K562 (cell line): ENCODE data around the gene SORCS2. TPM values are rescaled to one million over a fixed set of nuclear protein-coding genes. Genes with fewer than 3 reads are reported as not detected.

Experiments
- ATAC-seq: fragments of 200-7000 bp; cut with Tn5 transposase; 3 replicates; pipeline ENCODE4 v1.9.1; 2020; ENCODE audit warnings: moderate library complexity
- BruUV-seq: library from RNA; stranded (reverse); fragments of 400-500 nt; replicated peaks from 2 replicates; lab custom pipeline; 2021; lab: Mats Ljungman, UMichigan
- CTCF ChIA-PET: fragments of 300-600 bp; formaldehyde crosslinking; extraction: SDS; loops from one replicate; lab custom pipeline; 2021; ENCODE audit warnings: low intra/inter-chr PET ratio; lab: Yijun Ruan, JAX
- POLR2A ChIA-PET: fragments of 300-600, 350-650 bp; sonication (Branson Sonifier 250); formaldehyde crosslinking; extraction: SDS; loops from one replicate; lab custom pipeline; 2021; ENCODE audit warnings: antibody characterized with exemption, inconsistent platforms; lab: Yijun Ruan, JAX
- DNase-seq, 4 experiments: peaks; one replicate each; pipeline versions ENCODE4 v3.0.0 to v3.0.0-alpha.2; 2011 to 2018; ENCODE audit warnings: low spot score in 3 of 4, mixed read lengths in 3 of 4; ENCODE audit errors: extremely low read depth in 1 of 4
- FAIRE-seq: peaks from 2 replicates; lab custom pipeline; 2011; peaks lifted over from hg19 to GRCh38; lab: Jason Lieb, UNC
- H2AFZ ChIP-seq: 2 replicates; pipeline ENCODE4 v1.6.0; 2011; ENCODE audit warnings: low read depth, low read length, control low read depth, inconsistent platforms
- H3K27ac ChIP-seq: fragments of 200-600 bp; 3 replicates; pipeline ENCODE4 v1.8.0; 2011; ENCODE audit warnings: low read depth, mild to moderate bottlenecking, control low read depth, inconsistent platforms, low read length, moderate library complexity, mixed read lengths; ENCODE audit errors: extremely low read depth
- H3K27me3 ChIP-seq, 2 experiments: fragments of 300-600 bp in 1 of 2; 2 replicates in 1 of 2; 3 replicates in 1 of 2; pipeline versions ENCODE4 v1.6.0 to v1.8.0; 2011; ENCODE audit warnings: inconsistent platforms in 2 of 2, low read length in 2 of 2, mild to moderate bottlenecking in 1 of 2, mixed read lengths in 1 of 2, moderate library complexity in 1 of 2; ENCODE audit not compliant: control insufficient read depth in 2 of 2, insufficient read depth in 2 of 2
- H3K36me3 ChIP-seq: fragments of 300-600 bp; 3 replicates; pipeline ENCODE4 v1.8.0; 2011; ENCODE audit warnings: mild to moderate bottlenecking, low read length, inconsistent platforms; ENCODE audit not compliant: control insufficient read depth, insufficient read depth
- H3K4me1 ChIP-seq, 2 experiments: fragments of 200-600 bp in 1 of 2; replicated peaks in 1 of 2; 2 replicates in 1 of 2; 3 replicates in 1 of 2; pipeline versions ENCODE4 v1.5.1 to v1.8.0; 2011; ENCODE audit warnings: inconsistent platforms in 2 of 2, low read length in 2 of 2, mild to moderate bottlenecking in 1 of 2, mixed read lengths in 1 of 2, moderate library complexity in 1 of 2; ENCODE audit not compliant: control insufficient read depth in 2 of 2, insufficient read depth in 2 of 2
- H3K4me2 ChIP-seq: 2 replicates; pipeline ENCODE4 v1.6.1; 2011; ENCODE audit warnings: low read length, control low read depth, inconsistent platforms, mixed read lengths; ENCODE audit not compliant: insufficient read depth
- H3K4me3 ChIP-seq: fragments of 200-600 bp; sonication (generic), shearing (Covaris generic); 2 replicates; pipeline ENCODE4 v1.5.1; 2016; ENCODE audit warnings: control low read depth, inconsistent platforms
- H3K79me2 ChIP-seq: fragments of 200-600 bp; 3 replicates; pipeline ENCODE4 v1.8.0; 2011; ENCODE audit warnings: low read length, inconsistent platforms; ENCODE audit not compliant: control insufficient read depth, insufficient read depth
- H3K9ac ChIP-seq, 2 experiments: 2 replicates each; pipeline versions ENCODE4 v1.6.0 to v1.6.1; 2011; ENCODE audit warnings: low read depth in 2 of 2, low read length in 2 of 2, control low read depth in 1 of 2, inconsistent platforms in 1 of 2, mild to moderate bottlenecking in 1 of 2, mixed read lengths in 1 of 2; ENCODE audit not compliant: insufficient read depth in 1 of 2
- H3K9me1 ChIP-seq: one replicate; pipeline ENCODE4 v1.6.0; 2011; ENCODE audit warnings: inconsistent platforms, mild to moderate bottlenecking, low read length, moderate library complexity; ENCODE audit not compliant: control insufficient read depth, insufficient read depth
- H3K9me3 ChIP-seq: replicated peaks from 2 replicates; pipeline ENCODE4 v1.5.1; 2011; ENCODE audit warnings: low read depth, low read length, inconsistent platforms; ENCODE audit not compliant: control insufficient read depth, insufficient read depth
- H4K20me1 ChIP-seq: replicated peaks from 2 replicates; pipeline ENCODE4 v1.6.1; 2011; ENCODE audit warnings: low read length, inconsistent platforms, mixed read lengths; ENCODE audit not compliant: control insufficient read depth, insufficient read depth
- DDX20 ChIP-seq: fragments of 450-650 bp; IDR thresholded peaks from 2 replicates; pipeline ENCODE4 v1.6.1; 2016; ENCODE audit warnings: missing genetic modification characterization, low read depth, mild to moderate bottlenecking, missing compliant biosample characterization, moderate library complexity
- ESRRB ChIP-seq: fragments of 250-450 bp; sonication (Bioruptor Pico); IDR thresholded peaks from 2 replicates; pipeline ENCODE4 v1.5.0; 2020; ENCODE audit warnings: mild to moderate bottlenecking, moderate library complexity, borderline replicate concordance
- GABPB2 ChIP-seq: fragments of 250-450 bp; sonication (Bioruptor Pico); conservative IDR thresholded peaks from 2 replicates; pipeline ENCODE4 v1.5.1; 2021; ENCODE audit warnings: mild to moderate bottlenecking
- KLF6 ChIP-seq: fragments of 250-450 bp; sonication (Bioruptor Pico); IDR thresholded peaks from 2 replicates; pipeline ENCODE4 v1.4.0; 2020; ENCODE audit warnings: mild to moderate bottlenecking, moderate library complexity, borderline replicate concordance
- MAZ ChIP-seq, 2 experiments: fragments of 450-650 bp in 1 of 2; sonication (generic) in 1 of 2; formaldehyde crosslinking; IDR thresholded peaks in 1 of 2; conservative IDR thresholded peaks in 1 of 2; 2 replicates each; pipeline versions ENCODE4 v1.4.0 to v1.5.0; 2020; ENCODE audit warnings: mild to moderate bottlenecking in 1 of 2, missing genetic modification reagents in 1 of 2
- MEF2A ChIP-seq: IDR thresholded peaks from 2 replicates; pipeline ENCODE4 v1.6.1; 2011; ENCODE audit warnings: low read depth, mild to moderate bottlenecking, low read length, moderate library complexity; ENCODE audit not compliant: control insufficient read depth
- MXD1 ChIP-seq: fragments of 250-450 bp; sonication (Bioruptor Pico); IDR thresholded peaks from 2 replicates; pipeline ENCODE4 v1.8.0; 2021; ENCODE audit warnings: borderline replicate concordance, mild to moderate bottlenecking, moderate library complexity; ENCODE audit not compliant: poor library complexity, severe bottlenecking
- PHF21A ChIP-seq: fragments of 450-650 bp; IDR thresholded peaks from 2 replicates; pipeline ENCODE4 v1.6.1; 2017; ENCODE audit warnings: low read depth, borderline replicate concordance
- POU5F1 ChIP-seq: fragments of 150-350 bp; IDR thresholded peaks from 2 replicates; pipeline ENCODE4 v1.6.1; 2014; ENCODE audit warnings: borderline replicate concordance, low read length, low read depth, mild to moderate bottlenecking; ENCODE audit not compliant: partially characterized antibody
- RCOR1 ChIP-seq, 2 experiments: IDR thresholded peaks; 2 replicates each; pipeline ENCODE4 v1.6.1; 2012; ENCODE audit warnings: low read depth in 2 of 2, low read length in 2 of 2, borderline replicate concordance in 1 of 2, improper control_type of control experiment in 1 of 2
- TFE3 ChIP-seq: fragments of 450-650 bp; formaldehyde crosslinking; IDR thresholded peaks from 2 replicates; pipeline ENCODE4 v1.4.0; 2020; ENCODE audit warnings: mild to moderate bottlenecking, mixed read lengths
- YBX1 ChIP-seq: fragments of 450-650 bp; IDR thresholded peaks from 2 replicates; pipeline ENCODE4 v1.7.1; 2016; ENCODE audit warnings: mild to moderate bottlenecking
- ZC3H8 ChIP-seq: fragments of 450-650 bp; IDR thresholded peaks from 2 replicates; pipeline ENCODE4 v1.6.1; 2017
- ZNF280B ChIP-seq: fragments of 250-450 bp; sonication (Bioruptor Pico); IDR thresholded peaks from 2 replicates; pipeline ENCODE4 v1.5.1; 2021; ENCODE audit warnings: mild to moderate bottlenecking
- WGBS: fragments of 100-300 bp; shearing (Covaris generic); methylation state at CpG from one replicate; pipeline ENCODE4 v1.1.6; 2016; ENCODE audit warnings: low coverage, mixed read lengths; ENCODE audit not compliant: insufficient coverage; ENCODE audit errors: missing lambda C conversion rate; 5-methylcytosine and 5-hydroxymethylcytosine counted together
- in situ Hi-C: fragments of 300-500 bp; cut with MboI; formaldehyde crosslinking; loops from 4 replicates; pipeline ENCODE4 v1.15.0; 2018; ENCODE audit warnings: inconsistent platforms, mixed read lengths
- intact Hi-C: fragments of 100-400 bp; cut with micrococcal nuclease; formaldehyde crosslinking; loops from 2 replicates; pipeline ENCODE4 v1.14.2; 2022
- polyA plus RNA-seq, 8 experiments: library from polyadenylated mRNA; depleted of rRNA in 4 of 8; stranded (reverse) in 5 of 8; unstranded in 3 of 8; fragments of >200 nt; fragmentation: Nextera tagmentation in 2 of 8; fragmentation: Illumina TruSeq in 1 of 8; extraction: Ambion mirVana in 2 of 8; extraction: Trizol in 1 of 8; gene quantifications; 2 replicates each; pipeline versions ENCODE4 v1.2.1 to v1.2.3, GENCODE V29; 2011 to 2014; ENCODE audit warnings: inconsistent platforms in 1 of 8, missing spikeins in 1 of 8
- total RNA-seq, 7 experiments: library from RNA; depleted of rRNA in 6 of 7; stranded (reverse); fragments of >200 nt in 6 of 7; fragmentation: Illumina TruSeq in 2 of 7; extraction: Trizol in 2 of 7; gene quantifications; 2 replicates each; pipeline versions ENCODE4 v1.2.1 to v1.2.3, GENCODE V29; 2011 to 2021; ENCODE audit warnings: low replicate concordance in 1 of 7
- TF ChIP-seq, protein P1 (sequence below): fragments of 450-650 bp; IDR thresholded peaks from 2 replicates; pipeline ENCODE4 v1.6.1; 2017; ENCODE audit warnings: mild to moderate bottlenecking, moderate library complexity

The SORCS2 gene
- total and polyA plus RNA-seq, 9 of the 15 experiments (the other 6 are each of a cell fraction or from before 2014, with no cell fraction given), result not detected

DNA sequence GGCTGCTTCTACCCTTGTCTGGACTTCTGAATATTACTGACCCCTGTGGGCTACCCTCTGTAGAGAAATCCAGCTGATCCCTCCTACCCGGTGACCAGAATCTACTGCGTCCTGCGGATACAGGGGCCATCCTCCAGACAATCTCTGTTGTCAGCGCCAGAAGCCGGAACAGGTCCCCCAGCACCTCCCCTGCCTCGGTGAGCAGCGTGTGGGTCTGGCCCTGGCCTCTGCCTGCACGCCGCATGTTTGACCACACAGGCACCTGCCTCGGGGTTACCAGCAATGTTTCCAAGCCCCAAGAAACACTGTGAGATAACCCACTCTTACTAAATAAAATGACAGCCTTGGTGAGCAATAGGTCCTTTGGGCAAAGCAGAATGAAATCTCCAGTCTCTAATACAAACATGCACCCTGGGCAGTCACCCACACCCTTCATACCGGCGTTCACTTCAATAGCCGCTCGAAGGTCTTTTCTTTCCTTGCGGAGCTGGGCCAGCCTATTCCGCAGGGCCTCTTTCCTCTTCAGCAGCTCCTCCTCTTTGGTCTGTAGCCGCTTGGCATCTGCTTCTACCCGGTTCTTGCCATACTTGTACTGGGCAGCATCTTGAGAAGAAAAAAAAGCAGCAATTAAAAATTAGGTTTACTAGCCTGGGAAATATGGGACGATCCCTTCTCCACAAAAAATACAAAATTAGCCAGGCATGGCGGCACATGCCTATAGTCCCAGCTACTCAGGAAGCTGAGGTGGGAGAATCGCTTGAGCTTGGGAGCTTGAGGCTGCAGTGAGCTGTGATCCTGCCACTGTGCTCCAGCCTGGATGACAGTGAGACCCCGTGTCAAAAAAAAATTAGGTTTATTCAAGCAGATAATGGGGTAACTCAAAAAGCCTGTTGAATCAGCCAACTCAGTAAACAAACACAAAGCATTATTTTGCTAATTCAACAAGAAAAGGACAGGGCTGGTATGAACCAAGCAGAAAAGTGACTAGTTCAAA is 582.3 kb downstream of the SORCS2 start:
- Histone ChIP-seq H3K9me1 (no peaks in the 10 kb centered on the region), H3K4me1 (no peaks in the 10 kb centered on the region; a peak in 1 of 5 replicates), H3K4me2 (no peak overlapping the region), H3K79me2 (no peaks in the 10 kb centered on the region), H3K36me3 (peaks cover 13% of the 10 kb centered on the region), H4K20me1 (no peaks in the 10 kb centered on the region), H3K9me3 (no peaks in the 10 kb centered on the region; the same call in 1 of the 2 replicates), H3K9ac (no peak overlapping the region), H3K27ac (no peak overlapping the region), H3K27me3 (peaks cover 0 to 5% of the 10 kb centered on the region in 2 experiments; a peak in 1 of 5 replicates), H3K4me3 (no peak overlapping the region), H2AFZ (no peak overlapping the region)
- in situ Hi-C loops, result no loop called here
- ATAC-seq, result no peak
- DNase-seq, result no peak
- intact Hi-C loops, result no loop called here
- POLR2A ChIA-PET, result interaction anchor here (0.6 kb wide), 1 partner anchor 1178 kb away, joined by 4 read pairs; no protein-coding TSS in a partner anchor
- no TSS peak for BruUV-seq
- CTCF ChIA-PET, result no interaction called here
- 49% methylated on average over 21 of the region's 22 CpGs for WGBS
- no peak for FAIRE-seq
- no peak for TF ChIP-seq ZNF280B (CRISPR knock-in tag)
- no peak for TF ChIP-seq RCOR1 (IDR thresholded peaks at IDR 0.05; ENCODE audit: borderline replicate concordance in 1 of 2, low read depth in 2 of 2, low read length in 2 of 2)
- no peak for TF ChIP-seq YBX1
- TF ChIP-seq PHF21A, result no peak
- TF ChIP-seq KLF6 (CRISPR knock-in tag), result no peak
- TF ChIP-seq, protein P1, sequence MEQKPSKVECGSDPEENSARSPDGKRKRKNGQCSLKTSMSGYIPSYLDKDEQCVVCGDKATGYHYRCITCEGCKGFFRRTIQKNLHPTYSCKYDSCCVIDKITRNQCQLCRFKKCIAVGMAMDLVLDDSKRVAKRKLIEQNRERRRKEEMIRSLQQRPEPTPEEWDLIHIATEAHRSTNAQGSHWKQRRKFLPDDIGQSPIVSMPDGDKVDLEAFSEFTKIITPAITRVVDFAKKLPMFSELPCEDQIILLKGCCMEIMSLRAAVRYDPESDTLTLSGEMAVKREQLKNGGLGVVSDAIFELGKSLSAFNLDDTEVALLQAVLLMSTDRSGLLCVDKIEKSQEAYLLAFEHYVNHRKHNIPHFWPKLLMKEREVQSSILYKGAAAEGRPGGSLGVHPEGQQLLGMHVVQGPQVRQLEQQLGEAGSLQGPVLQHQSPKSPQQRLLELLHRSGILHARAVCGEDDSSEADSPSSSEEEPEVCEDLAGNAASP, result no peak
- no peak for TF ChIP-seq DDX20 (tag)
- TF ChIP-seq GABPB2 (CRISPR knock-in tag), result no peak
- TF ChIP-seq MEF2A, result no peak
- TF ChIP-seq ZC3H8, result no peak
- TF ChIP-seq ESRRB, result no peak
- TF ChIP-seq MXD1 (CRISPR knock-in tag), result no peak
- TF ChIP-seq MAZ (CRISPR knock-in tag; conservative IDR thresholded peaks at IDR 0.05 in 1 of 2, IDR thresholded peaks at IDR 0.05 in 1 of 2), result no peak
- TF ChIP-seq TFE3 (CRISPR knock-in tag), result no peak
- TF ChIP-seq POU5F1, result no peak
